ENCODE results near the gene C5. TPM values are rescaled to one million over a fixed set of nuclear protein-coding genes. Genes with fewer than 3 reads are reported as not detected.

The C5 gene
- total RNA-seq, 1 donor from 2014 or later = 0.63 TPM

- no peak for TF ChIP-seq CTCF (IDR thresholded peaks at IDR 0.05; ENCODE audit: insufficient read depth, low read length, poor library complexity, severe bottlenecking)
- H3K4me3 ChIP-seq (ENCODE audit: low read depth, low read length) = no peak overlapping the region
- H3K36me3 ChIP-seq (ENCODE audit: control insufficient read depth, insufficient read depth, low read length) = no peaks in the 10 kb centered on the region
- DNase-seq (ENCODE audit: low read depth) = no peak
- no peaks in the 10 kb centered on the region for H3K27me3 ChIP-seq (ENCODE audit: control insufficient read depth, insufficient read depth, low read length)
Observed at GRCh38 chr9:120938851-120939250, 111.2 kb downstream of the C5 start.

- DNase-seq (ENCODE audit: low read depth) = no peak
- H3K27me3 ChIP-seq (ENCODE audit: control insufficient read depth, insufficient read depth, low read length) = no peaks in the 10 kb centered on the region
- no peaks in the 10 kb centered on the region for H3K36me3 ChIP-seq (ENCODE audit: control insufficient read depth, insufficient read depth, low read length)
Observed at GRCh38 chr9:120937596-120937995, 112.5 kb downstream of the C5 start.

GRCh38 chr9:120937127-120937526, 112.9 kb downstream of the C5 start:
- no peak for DNase-seq (ENCODE audit: low read depth)

More at GRCh38 chr9:120937596-120937995, 112.5 kb downstream of the C5 start:
- no peak for TF ChIP-seq CTCF (IDR thresholded peaks at IDR 0.05; ENCODE audit: insufficient read depth, low read length, poor library complexity, severe bottlenecking)
- H3K4me3 ChIP-seq (ENCODE audit: low read depth, low read length) = no peak overlapping the region

GRCh38 chr9:120936764-120937122, 113.3 kb downstream of the C5 start:
- Histone ChIP-seq H3K27me3 (ENCODE audit: control insufficient read depth, insufficient read depth, low read length) (no peaks in the 10 kb centered on the region), H3K36me3 (ENCODE audit: control insufficient read depth, insufficient read depth, low read length) (no peaks in the 10 kb centered on the region), H3K4me3 (ENCODE audit: low read depth, low read length) (no peak overlapping the region)
- TF ChIP-seq CTCF (IDR thresholded peaks at IDR 0.05; ENCODE audit: insufficient read depth, low read length, poor library complexity, severe bottlenecking) = no peak
- DNase-seq (ENCODE audit: low read depth) = no peak

More at GRCh38 chr9:120937127-120937526, 112.9 kb downstream of the C5 start:
- Histone ChIP-seq H3K27me3 (ENCODE audit: control insufficient read depth, insufficient read depth, low read length) (no peaks in the 10 kb centered on the region), H3K36me3 (ENCODE audit: control insufficient read depth, insufficient read depth, low read length) (no peaks in the 10 kb centered on the region), H3K4me3 (ENCODE audit: low read depth, low read length) (no peak overlapping the region)
- no peak for TF ChIP-seq CTCF (IDR thresholded peaks at IDR 0.05; ENCODE audit: insufficient read depth, low read length, poor library complexity, severe bottlenecking)

- DNase-seq (ENCODE audit: low read depth) = peak; percentile 70
- Histone ChIP-seq H3K36me3 (ENCODE audit: control insufficient read depth, insufficient read depth, low read length) (no peaks in the 10 kb centered on the region), H3K27me3 (ENCODE audit: control insufficient read depth, insufficient read depth, low read length) (no peaks in the 10 kb centered on the region), H3K4me3 (ENCODE audit: low read depth, low read length) (no peak overlapping the region)
- TF ChIP-seq CTCF (IDR thresholded peaks at IDR 0.05; ENCODE audit: insufficient read depth, low read length, poor library complexity, severe bottlenecking) = peak; percentile 97
Observed at GRCh38 chr9:120936011-120936763, 113.9 kb downstream of the C5 start.

- Histone ChIP-seq H3K4me3 (ENCODE audit: low read depth, low read length) (no peak overlapping the region), H3K27me3 (ENCODE audit: control insufficient read depth, insufficient read depth, low read length) (no peaks in the 10 kb centered on the region), H3K36me3 (ENCODE audit: control insufficient read depth, insufficient read depth, low read length) (no peaks in the 10 kb centered on the region)
- TF ChIP-seq CTCF (IDR thresholded peaks at IDR 0.05; ENCODE audit: insufficient read depth, low read length, poor library complexity, severe bottlenecking) = no peak
- DNase-seq (ENCODE audit: low read depth) = peak; percentile 76
Observed at GRCh38 chr9:120935383-120935857, 114.7 kb downstream of the C5 start.
